Rectal smooth muscle tissue (tissue), 1 donor: ENCODE measurements around the gene PLCB1.

Experiments used
- H3K27ac ChIP-seq: one replicate; pipeline ENCODE4 v1.7.0; 2013; ENCODE audit warnings: low read depth, low read length, inconsistent platforms
- H3K27me3 ChIP-seq: one replicate; pipeline ENCODE4 v1.7.0; 2013; ENCODE audit warnings: low read length; ENCODE audit not compliant: control insufficient read depth, insufficient read depth
- H3K36me3 ChIP-seq: one replicate; pipeline ENCODE4 v1.7.0; 2013; ENCODE audit warnings: low read length; ENCODE audit not compliant: control insufficient read depth, insufficient read depth
- H3K4me1 ChIP-seq: one replicate; pipeline ENCODE4 v1.7.0; 2013; ENCODE audit warnings: low read length; ENCODE audit not compliant: control insufficient read depth, insufficient read depth
- H3K4me3 ChIP-seq: one replicate; pipeline ENCODE4 v1.7.0; 2013; ENCODE audit warnings: low read length
- H3K9ac ChIP-seq: one replicate; pipeline ENCODE4 v1.7.0; 2013; ENCODE audit warnings: low read length

The PLCB1 gene

DNA sequence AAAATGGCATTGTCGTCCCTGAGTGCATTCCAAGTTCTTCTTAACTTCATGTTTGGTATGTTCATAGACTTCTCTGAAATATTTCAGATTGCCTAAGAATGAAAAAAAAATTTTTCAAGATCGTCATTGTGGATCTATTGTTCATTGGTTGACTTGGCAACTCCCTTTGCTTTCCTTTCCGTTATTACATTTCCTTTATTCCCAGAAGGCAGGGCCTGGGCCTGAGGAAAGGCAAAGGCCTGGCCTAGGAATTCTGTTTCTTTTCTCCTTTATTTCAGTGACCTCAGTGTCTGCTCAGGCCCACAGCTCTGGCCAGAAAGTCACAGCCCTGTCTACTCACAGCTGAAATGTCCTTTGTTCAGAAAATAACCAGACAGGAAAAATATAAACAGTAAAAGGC, 535.2 kb downstream of the PLCB1 start:
- no peak overlapping the region for H3K27ac ChIP-seq

DNA sequence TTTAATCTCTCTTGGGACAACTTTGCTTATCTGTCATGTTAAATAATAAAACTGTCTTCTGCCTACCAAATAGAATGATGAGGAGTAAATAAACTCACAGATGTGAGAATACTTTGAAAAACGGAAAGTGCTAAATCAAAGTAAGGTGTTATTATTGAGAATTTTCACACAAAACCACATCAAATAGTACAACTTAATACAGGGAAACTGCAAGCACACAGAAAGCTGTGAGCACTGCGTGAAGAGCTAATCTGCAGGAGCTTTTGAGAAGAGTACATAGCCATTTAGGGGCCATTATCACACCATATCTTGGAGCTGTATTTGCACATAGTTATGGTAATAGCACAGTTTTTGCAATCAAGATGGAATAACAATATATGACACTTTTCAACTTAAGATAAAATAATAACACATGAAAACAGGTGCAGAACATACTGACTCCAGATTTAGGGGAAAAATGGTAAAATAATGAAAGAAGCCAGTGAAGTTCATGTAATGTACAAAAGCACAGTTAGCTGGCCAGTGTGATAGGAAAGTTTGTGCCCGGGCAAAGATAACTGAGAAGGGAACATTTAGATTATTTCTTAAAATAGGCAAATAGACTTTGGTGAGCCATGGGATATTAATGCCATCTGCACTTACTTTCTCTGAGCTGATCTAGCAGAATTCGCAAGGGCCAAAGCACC, 538.3 kb downstream of the PLCB1 start:
- Histone ChIP-seq H3K36me3 (no peaks in the 10 kb centered on the region), H3K4me3 (no peak overlapping the region), H3K9ac (no peak overlapping the region), H3K27ac (no peak overlapping the region), H3K4me1 (no peaks in the 10 kb centered on the region), H3K27me3 (no peaks in the 10 kb centered on the region)

More for the DNA sequence above, 535.2 kb downstream of the PLCB1 start:
- Histone ChIP-seq H3K36me3 (no peaks in the 10 kb centered on the region), H3K9ac (no peak overlapping the region), H3K27me3 (no peaks in the 10 kb centered on the region), H3K4me1 (no peaks in the 10 kb centered on the region), H3K4me3 (no peak overlapping the region)

DNA sequence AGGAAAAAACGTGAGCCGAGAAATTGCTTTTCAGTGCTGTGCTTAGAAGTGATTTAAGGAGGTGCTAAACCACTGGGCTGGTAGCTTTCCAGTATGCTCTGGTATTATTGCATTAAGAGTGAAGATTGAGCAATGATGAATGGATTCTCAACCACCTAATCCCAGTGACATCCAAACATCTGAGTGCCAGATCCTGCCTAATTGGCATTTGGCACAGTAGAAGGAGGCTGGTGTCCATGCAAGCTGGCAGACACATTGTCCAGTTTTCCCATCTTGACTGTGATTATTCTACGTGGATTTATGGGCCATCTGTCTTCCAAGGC, 538.8 kb downstream of the PLCB1 start:
- H3K27me3 ChIP-seq = no peaks in the 10 kb centered on the region
- no peak overlapping the region for H3K9ac ChIP-seq
- no peaks in the 10 kb centered on the region for H3K4me1 ChIP-seq
- no peak overlapping the region for H3K4me3 ChIP-seq
- no peak overlapping the region for H3K27ac ChIP-seq
- H3K36me3 ChIP-seq = no peaks in the 10 kb centered on the region

DNA sequence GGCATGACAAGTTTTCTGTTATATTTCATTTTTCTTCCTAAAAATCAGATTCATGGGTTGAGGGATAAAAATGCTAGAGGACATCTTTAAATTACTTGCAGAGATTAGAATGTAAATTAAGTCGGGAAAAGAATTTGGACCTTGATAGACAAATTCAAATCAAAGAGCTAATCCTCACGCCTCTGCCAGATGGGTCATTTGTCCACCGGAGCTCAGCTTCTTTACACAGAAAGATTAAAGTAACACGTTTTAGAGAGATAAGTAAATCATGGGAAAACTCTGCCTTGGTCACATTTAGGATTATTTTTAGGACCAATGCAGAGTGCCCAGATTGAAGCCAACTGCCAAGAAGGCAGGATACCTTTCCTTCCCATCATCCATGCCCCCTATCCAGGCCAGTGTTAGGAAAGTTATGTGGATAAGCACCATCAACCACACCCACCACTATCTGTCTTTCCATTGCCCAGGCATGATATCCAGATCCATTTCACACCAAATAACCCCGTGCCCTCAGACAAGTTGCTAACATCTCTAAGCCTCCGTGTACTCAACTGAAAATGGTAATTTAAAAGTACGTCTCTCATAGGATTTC, 539.4 kb downstream of the PLCB1 start:
- Histone ChIP-seq H3K4me1 (no peaks in the 10 kb centered on the region), H3K27ac (no peak overlapping the region), H3K4me3 (no peak overlapping the region), H3K9ac (no peak overlapping the region), H3K27me3 (no peaks in the 10 kb centered on the region), H3K36me3 (no peaks in the 10 kb centered on the region)

DNA sequence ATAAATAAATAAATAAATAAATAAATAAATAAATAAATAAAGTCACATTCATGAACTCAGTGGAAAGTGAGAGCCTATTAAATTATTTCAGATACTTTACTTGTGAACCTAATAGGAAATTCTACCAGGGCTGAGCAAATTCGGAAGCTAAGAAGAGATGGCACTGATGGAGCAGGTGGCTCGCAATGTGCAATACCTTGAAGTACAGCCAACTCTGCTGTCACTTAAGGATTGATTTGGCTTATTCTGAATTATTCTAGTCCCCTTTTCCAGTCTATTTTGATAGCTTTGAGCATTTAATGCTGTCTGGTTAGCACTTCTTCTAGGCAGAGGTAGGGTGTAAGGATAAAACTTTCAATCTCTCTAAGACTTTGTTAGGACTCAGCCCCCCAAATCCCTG, 541.0 kb downstream of the PLCB1 start:
- H3K4me1 ChIP-seq = no peaks in the 10 kb centered on the region
- no peaks in the 10 kb centered on the region for H3K36me3 ChIP-seq
- H3K27ac ChIP-seq = no peak overlapping the region
- no peak overlapping the region for H3K4me3 ChIP-seq
- H3K9ac ChIP-seq = no peak overlapping the region
- H3K27me3 ChIP-seq = no peaks in the 10 kb centered on the region

DNA sequence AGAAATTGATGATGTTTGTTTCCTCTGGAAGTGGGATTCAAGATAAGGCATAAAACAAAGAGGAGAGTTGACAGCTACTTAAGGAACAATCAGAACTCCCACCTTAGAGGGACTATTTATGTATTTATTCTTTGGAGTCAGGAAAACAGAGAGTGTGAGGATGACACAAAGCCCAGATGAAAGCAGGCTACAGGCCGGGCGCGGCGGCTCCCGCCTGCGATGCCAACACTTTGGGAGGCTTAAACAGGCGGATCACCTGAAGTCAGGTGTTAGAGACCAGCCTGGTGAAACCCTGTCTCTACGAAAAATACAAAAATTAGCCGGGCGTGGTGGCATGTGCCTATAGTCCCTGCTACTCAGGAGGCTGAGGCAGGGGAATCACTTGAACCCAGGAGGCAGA, 543.8 kb downstream of the PLCB1 start:
- Histone ChIP-seq H3K9ac (no peak overlapping the region), H3K4me3 (no peak overlapping the region), H3K27ac (no peak overlapping the region), H3K4me1 (peaks cover 4% of the 10 kb centered on the region), H3K27me3 (no peaks in the 10 kb centered on the region), H3K36me3 (no peaks in the 10 kb centered on the region)

DNA sequence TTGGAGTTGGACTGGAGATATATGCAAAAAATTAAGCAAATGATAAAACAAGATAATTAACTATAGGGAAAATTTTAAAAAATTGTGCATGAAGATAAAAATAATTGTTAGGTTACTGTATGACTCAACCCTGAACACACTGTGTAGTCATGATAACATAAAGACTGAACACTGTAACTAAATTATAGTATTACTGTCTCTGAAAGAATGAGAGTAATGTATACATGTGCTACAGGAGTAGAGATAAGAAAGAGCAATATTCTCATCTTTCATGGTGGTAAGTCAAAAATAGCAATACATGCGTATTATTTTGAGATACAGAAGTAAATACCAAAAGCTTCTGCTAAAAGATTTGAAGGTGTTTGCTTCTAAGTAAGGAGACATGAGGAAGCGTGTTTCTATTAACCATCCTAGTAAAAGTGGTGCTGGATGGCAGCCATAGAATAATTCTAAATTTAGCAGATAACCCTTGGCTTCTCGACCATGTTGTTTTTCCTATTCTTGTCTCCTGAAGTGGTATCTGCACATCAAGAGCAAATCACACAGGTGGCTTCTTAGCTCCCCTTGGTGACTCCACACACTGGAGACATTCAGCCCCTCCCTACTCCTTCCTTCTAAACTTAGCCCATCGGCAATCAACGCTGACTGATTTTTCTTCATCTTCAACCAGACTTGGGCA, 546.2 kb downstream of the PLCB1 start:
- H3K4me3 ChIP-seq = no peak overlapping the region
- H3K9ac ChIP-seq = no peak overlapping the region
- no peak overlapping the region for H3K27ac ChIP-seq
- H3K27me3 ChIP-seq = no peaks in the 10 kb centered on the region
- peaks cover 4% of the 10 kb centered on the region for H3K4me1 ChIP-seq
- H3K36me3 ChIP-seq = no peaks in the 10 kb centered on the region

DNA sequence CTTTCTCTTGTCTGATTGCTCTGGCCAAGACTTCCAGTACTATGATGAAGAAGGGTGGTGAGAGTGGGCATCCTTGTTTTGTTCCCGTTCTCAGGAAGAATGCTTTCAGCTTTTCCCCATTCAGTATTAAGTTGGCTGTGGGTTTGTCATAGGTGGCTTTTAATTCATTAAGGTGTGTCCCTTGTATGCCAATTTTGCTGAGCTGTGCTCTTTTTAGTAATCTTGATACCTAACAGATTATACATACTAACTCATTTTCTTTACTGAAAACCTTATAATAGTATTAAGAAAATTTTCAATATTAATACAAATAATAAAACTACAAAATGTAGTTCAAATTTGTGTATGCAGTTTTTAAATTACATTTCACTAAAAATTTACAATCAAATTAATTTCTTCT, 557.3 kb downstream of the PLCB1 start:
- Histone ChIP-seq H3K36me3 (peaks cover 2% of the 10 kb centered on the region), H3K27ac (no peak overlapping the region), H3K27me3 (no peaks in the 10 kb centered on the region), H3K4me1 (no peaks in the 10 kb centered on the region), H3K4me3 (no peak overlapping the region), H3K9ac (no peak overlapping the region)

DNA sequence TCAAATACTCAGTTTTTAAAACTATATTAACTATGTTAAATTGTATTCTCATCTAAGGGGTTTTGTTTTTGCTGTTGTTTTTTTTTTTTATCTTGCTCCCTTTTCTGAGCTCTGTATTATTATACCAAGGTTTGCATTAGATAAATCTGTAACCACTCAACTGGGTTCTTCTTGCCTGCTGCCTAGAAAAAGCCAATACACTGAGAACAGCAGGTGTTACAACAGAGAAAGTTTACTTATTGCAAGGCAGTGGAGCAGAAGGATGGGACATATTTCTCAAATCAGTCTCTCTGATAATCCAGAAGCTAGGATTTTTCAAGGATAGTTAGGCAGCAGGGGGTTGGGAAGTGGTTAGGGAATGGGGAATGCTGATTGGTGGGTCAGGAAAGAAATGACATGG, 558.0 kb downstream of the PLCB1 start:
- H3K4me1 ChIP-seq = no peaks in the 10 kb centered on the region
- H3K4me3 ChIP-seq = no peak overlapping the region
- H3K27ac ChIP-seq = no peak overlapping the region
- no peak overlapping the region for H3K9ac ChIP-seq
- H3K27me3 ChIP-seq = no peaks in the 10 kb centered on the region
- H3K36me3 ChIP-seq = peaks cover under 1% of the 10 kb centered on the region

DNA sequence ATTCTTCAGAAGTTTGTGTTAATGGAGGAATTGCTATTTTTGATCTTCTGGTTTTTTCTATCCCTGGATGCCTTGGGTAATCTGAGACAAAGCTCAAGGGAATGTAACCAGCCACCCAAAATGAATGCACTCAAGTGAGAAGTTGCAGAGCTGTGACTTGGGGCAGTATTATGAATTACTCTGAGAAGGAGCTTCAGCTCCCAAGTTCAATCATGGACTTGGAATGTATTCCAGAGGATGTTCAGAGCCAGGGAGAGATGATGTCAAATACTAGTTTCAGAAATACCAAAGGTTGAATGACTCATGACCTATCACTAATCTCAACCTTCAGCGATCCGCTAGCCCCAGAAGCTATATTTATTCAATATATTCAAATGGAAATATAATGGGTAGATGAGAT, 561.6 kb downstream of the PLCB1 start:
- no peak overlapping the region for H3K9ac ChIP-seq
- H3K36me3 ChIP-seq = no peaks in the 10 kb centered on the region
- no peak overlapping the region for H3K27ac ChIP-seq
- no peaks in the 10 kb centered on the region for H3K4me1 ChIP-seq
- H3K4me3 ChIP-seq = no peak overlapping the region
- H3K27me3 ChIP-seq = no peaks in the 10 kb centered on the region

DNA sequence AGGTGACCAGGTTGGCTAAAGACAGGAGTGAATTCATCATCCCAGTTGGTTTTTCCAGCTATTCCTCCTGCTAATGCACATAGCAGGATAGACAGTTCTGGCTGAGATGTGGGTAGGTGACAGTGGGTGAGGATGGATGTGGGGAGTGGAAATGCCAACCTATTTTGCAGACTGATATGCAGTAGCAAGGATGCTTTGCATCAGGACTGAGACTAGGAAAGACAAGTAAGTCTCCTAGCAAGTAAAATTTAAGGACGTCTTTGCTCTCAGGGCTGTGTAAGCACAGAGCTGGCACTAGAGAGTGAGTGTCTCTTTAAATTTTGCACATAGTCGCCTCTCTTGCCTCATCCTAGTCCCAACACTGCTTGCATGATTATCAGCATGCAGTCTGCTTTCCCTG, 568.7 kb downstream of the PLCB1 start:
- H3K9ac ChIP-seq = no peak overlapping the region
- H3K4me3 ChIP-seq = no peak overlapping the region
- H3K27ac ChIP-seq = no peak overlapping the region
- no peaks in the 10 kb centered on the region for H3K27me3 ChIP-seq
- peaks cover 2% of the 10 kb centered on the region for H3K36me3 ChIP-seq
- no peaks in the 10 kb centered on the region for H3K4me1 ChIP-seq

DNA sequence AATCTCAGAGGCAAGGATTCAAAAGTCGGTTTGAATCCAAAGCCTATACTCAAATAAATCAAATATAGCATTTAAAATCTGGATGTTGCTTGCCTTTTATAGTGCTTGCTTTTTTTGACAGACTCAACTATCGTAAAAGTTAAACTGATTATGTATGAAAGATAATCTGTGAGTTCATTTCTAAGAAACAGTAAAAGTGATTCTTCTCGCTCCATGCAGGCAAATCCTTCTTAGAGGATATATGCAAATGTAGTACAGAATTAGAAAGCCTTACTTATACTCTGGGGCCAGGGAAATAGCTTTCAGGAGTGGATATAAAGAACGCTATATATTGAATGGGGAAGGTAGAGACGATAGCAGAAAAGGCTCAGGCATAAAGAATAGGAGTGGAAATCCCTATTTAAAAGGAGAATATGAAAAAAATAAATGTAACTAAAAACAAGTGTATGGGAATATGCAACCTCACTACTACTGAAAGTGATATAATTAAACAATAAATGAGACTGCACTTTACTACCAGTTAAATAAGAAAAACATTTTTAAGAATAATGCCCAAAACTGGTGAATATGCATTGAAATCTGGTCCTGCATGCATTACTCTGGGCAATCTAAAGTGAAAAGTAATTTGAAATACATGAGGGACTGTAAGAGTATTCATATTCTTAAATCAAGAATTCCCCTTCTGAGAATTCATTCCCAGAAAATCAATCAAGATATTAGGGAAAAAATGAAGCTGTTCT, 575.1 kb downstream of the PLCB1 start:
- H3K9ac ChIP-seq = no peak overlapping the region
- H3K4me3 ChIP-seq = no peak overlapping the region
- H3K27ac ChIP-seq = no peak overlapping the region
- no peaks in the 10 kb centered on the region for H3K27me3 ChIP-seq
- H3K36me3 ChIP-seq = peaks cover 2% of the 10 kb centered on the region
- H3K4me1 ChIP-seq = no peaks in the 10 kb centered on the region
